BJ (cell line): ENCODE results near the gene LRRC52. TPM values are rescaled to one million over a fixed set of nuclear protein-coding genes. Genes with fewer than 3 reads are reported as not detected.

Experiments
- CTCF ChIA-PET: fragments of 350-600 bp; formaldehyde crosslinking; extraction: SDS; loops from one replicate; lab custom pipeline; 2021; ENCODE audit warnings: antibody characterized with exemption, inconsistent platforms; lab: Yijun Ruan, JAX
- POLR2A ChIA-PET: fragments of 300-600 bp; sonication (Branson Sonifier 250); formaldehyde crosslinking; extraction: SDS; loops from one replicate; lab custom pipeline; 2021; ENCODE audit warnings: antibody characterized with exemption; lab: Charles Lee
- DNase-seq: peaks from one replicate; pipeline ENCODE4 v3.0.0-alpha.2; 2011; ENCODE audit warnings: low read depth
- H3K27me3 ChIP-seq: 2 replicates; pipeline ENCODE4 v1.6.0; 2011; ENCODE audit warnings: low read length; ENCODE audit not compliant: control insufficient read depth, insufficient read depth
- H3K36me3 ChIP-seq: 2 replicates; pipeline ENCODE4 v1.5.1; 2011; ENCODE audit warnings: low read length; ENCODE audit not compliant: control insufficient read depth, insufficient read depth
- H3K4me3 ChIP-seq: 2 replicates; pipeline ENCODE4 v1.5.1; 2011; ENCODE audit warnings: low read depth, mild to moderate bottlenecking, control low read depth, low read length
- CTCF ChIP-seq: IDR thresholded peaks from 2 replicates; pipeline ENCODE4 v1.5.1; 2011; ENCODE audit warnings: low read depth, mild to moderate bottlenecking, control low read depth, inconsistent platforms, low read length, moderate library complexity; ENCODE audit not compliant: insufficient read depth
- polyA plus RNA-seq: library from polyadenylated mRNA; depleted of rRNA; stranded (reverse); fragments of >200 nt; gene quantifications from 2 replicates; pipeline ENCODE4 v1.2.3, GENCODE V29; 2011

LRRC52 gene
- polyA plus RNA-seq, 1 experiment: not detected

- no peaks in the 10 kb centered on the region for H3K27me3 ChIP-seq
- H3K36me3 ChIP-seq: no peaks in the 10 kb centered on the region
- ChIA-PET POLR2A (no interaction called here), CTCF (no interaction called here)
- TF ChIP-seq CTCF: no peak
- no peak overlapping the region for H3K4me3 ChIP-seq
- no peak for DNase-seq
Measured at GRCh38 chr1:165525708-165526107, 18.1 kb upstream of the LRRC52 start.

GRCh38 chr1:165527251-165528007 lies 16.4 kb upstream of the LRRC52 start:
- ChIA-PET CTCF (no interaction called here), POLR2A (no interaction called here)
- no peak for DNase-seq
- Histone ChIP-seq H3K36me3 (no peaks in the 10 kb centered on the region), H3K4me3 (no peak overlapping the region), H3K27me3 (no peaks in the 10 kb centered on the region)
- no peak for TF ChIP-seq CTCF

GRCh38 chr1:165531021-165531420 lies 12.8 kb upstream of the LRRC52 start:
- Histone ChIP-seq H3K4me3 (no peak overlapping the region), H3K36me3 (no peaks in the 10 kb centered on the region), H3K27me3 (no peaks in the 10 kb centered on the region)
- POLR2A ChIA-PET: no interaction called here
- no peak for TF ChIP-seq CTCF
- DNase-seq: no peak
- CTCF ChIA-PET: no interaction called here

- Histone ChIP-seq H3K36me3 (no peaks in the 10 kb centered on the region), H3K27me3 (no peaks in the 10 kb centered on the region), H3K4me3 (no peak overlapping the region)
- no peak for TF ChIP-seq CTCF
- POLR2A ChIA-PET: no interaction called here
- CTCF ChIA-PET: no interaction called here
- no peak for DNase-seq
Measured at GRCh38 chr1:165532053-165532452, 11.7 kb upstream of the LRRC52 start.

GRCh38 chr1:165533254-165533653 lies 10.5 kb upstream of the LRRC52 start:
- no peaks in the 10 kb centered on the region for H3K36me3 ChIP-seq
- no peak for DNase-seq
- POLR2A ChIA-PET: no interaction called here
- CTCF ChIA-PET: no interaction called here
- no peak overlapping the region for H3K4me3 ChIP-seq
- no peak for TF ChIP-seq CTCF
- no peaks in the 10 kb centered on the region for H3K27me3 ChIP-seq
